Gastrocnemius medialis (tissue), 4 donors: ENCODE results near the gene FKBP4. TPM values are rescaled to one million over a fixed set of nuclear protein-coding genes. Genes with fewer than 3 reads are reported as not detected.

Experiments used
- ATAC-seq, 2 donors: fragments of 150-250 bp; one replicate each; pipeline ENCODE4 v1.9.1; 2016
- DNase-seq, 2 donors: peaks; one replicate each; pipeline ENCODE4 v3.0.0-alpha.2; 2019
- H3K27ac ChIP-seq, 4 donors: fragments of 200-600 bp; sonication (generic); 1 replicate in 1 of 4; 2 replicates in 3 of 4; pipeline ENCODE4 v1.5.1; 2016 to 2018; ENCODE audit warnings: mild to moderate bottlenecking in 2 of 4, moderate library complexity in 1 of 4
- H3K27me3 ChIP-seq, 3 donors: fragments of 200-600 bp; sonication (generic) in 2 of 3; 1 replicate in 1 of 3; 2 replicates in 2 of 3; pipeline versions ENCODE4 v1.5.1 to v1.6.0; 2016 to 2019; ENCODE audit warnings: mild to moderate bottlenecking in 1 of 3, moderate library complexity in 1 of 3
- H3K36me3 ChIP-seq, 2 donors: fragments of 200-600 bp; sonication (generic) in 1 of 2; one replicate each; pipeline ENCODE4 v1.5.1; 2017 to 2018
- H3K4me1 ChIP-seq, 2 donors: fragments of 200-600 bp; sonication (generic) in 1 of 2; one replicate each; pipeline ENCODE4 v1.5.1; 2016 to 2017; ENCODE audit warnings: mild to moderate bottlenecking in 2 of 2
- H3K4me3 ChIP-seq, 4 donors: fragments of 200-600 bp; sonication (generic) in 3 of 4; 1 replicate in 1 of 4; 2 replicates in 3 of 4; pipeline ENCODE4 v1.5.1; 2016 to 2019; ENCODE audit warnings: mild to moderate bottlenecking in 2 of 4
- H3K9me3 ChIP-seq, 3 donors: fragments of 200-600 bp; sonication (generic) in 2 of 3; 1 replicate in 1 of 3; 2 replicates in 2 of 3; pipeline ENCODE4 v1.5.1; 2016 to 2019
- CTCF ChIP-seq, 5 experiments: fragments of 450-650 bp in 3 of 5; fragments of 200-600 bp in 2 of 5; sonication (generic) in 2 of 5; IDR thresholded peaks in 4 of 5; conservative IDR thresholded peaks in 1 of 5; 1 replicate in 4 of 5; 2 replicates in 1 of 5; pipeline ENCODE4 v1.5.1; 2016 to 2019; ENCODE audit warnings: antibody characterized with exemption in 5 of 5, mild to moderate bottlenecking in 3 of 5, moderate library complexity in 3 of 5
- POLR2A ChIP-seq, 2 donors: fragments of 450-650 bp; IDR thresholded peaks; one replicate each; pipeline ENCODE4 v1.6.1; 2017; ENCODE audit warnings: antibody characterized with exemption in 2 of 2, mild to moderate bottlenecking in 2 of 2, moderate library complexity in 2 of 2
- in situ Hi-C, 4 donors: fragments of 200-750 bp; cut with MboI; loops; one replicate each; pipeline versions ENCODE4 v1.15.0 to v1.8.0; 2017; ENCODE audit warnings: low sequenced_read_pairs in 4 of 4
- intact Hi-C: fragments of 100-400 bp; cut with DNase I; formaldehyde crosslinking; loops from one replicate; pipeline ENCODE4 v1.15.1; 2023; ENCODE audit warnings: low total_unique reads
- total RNA-seq, 4 donors: library from RNA; depleted of rRNA; stranded (reverse); fragments of >200 nt; gene quantifications; one replicate each; pipeline versions ENCODE4 v1.1.0 to v1.2.3, GENCODE V29; 2016

Gene FKBP4
- total RNA-seq, 4 donors from 2014 or later, result 41.9 to 96.0 (median 53.0) TPM

DNA sequence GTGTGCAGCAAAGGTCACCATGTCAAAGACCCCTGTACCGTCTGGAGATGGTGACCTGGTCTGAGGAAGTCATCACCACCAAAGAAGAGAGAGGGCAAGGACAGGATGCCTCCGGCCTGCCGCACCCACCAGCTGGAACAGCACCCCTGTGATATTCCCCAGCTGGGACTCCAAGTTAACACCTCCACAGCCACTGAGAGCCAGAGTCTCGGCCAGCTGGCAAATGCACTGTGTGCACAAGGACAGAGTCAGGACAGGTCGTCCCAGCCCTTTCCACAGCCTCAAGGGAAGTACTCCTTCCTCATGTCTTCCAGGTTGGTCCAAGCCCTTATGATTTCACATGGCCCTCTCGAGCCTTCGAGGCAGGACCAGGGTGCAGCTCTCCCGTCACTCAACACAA is 19.3 kb upstream of the FKBP4 start:
- Histone ChIP-seq H3K27me3 (no peaks in the 10 kb centered on the region), H3K27ac (no peak overlapping the region), H3K9me3 (no peaks in the 10 kb centered on the region), H3K4me3 (no peak overlapping the region), H3K36me3 (no peaks in the 10 kb centered on the region), H3K4me1 (no peaks in the 10 kb centered on the region)
- no peak for ATAC-seq
- no peak for TF ChIP-seq CTCF (IDR thresholded peaks at IDR 0.05 in 4 of 5, conservative IDR thresholded peaks at IDR 0.05 in 1 of 5)
- TF ChIP-seq POLR2A (IDR thresholded peaks at IDR 0.05), result no peak
- intact Hi-C loops, result no loop called here
- in situ Hi-C loops, result loop anchor here in 1 of 4 donors (25.0 kb wide), 1 partner anchor 1138 kb away; the partner anchor contains the start of gene WNT5B
- DNase-seq, result no peak

- Histone ChIP-seq H3K27me3 (no peaks in the 10 kb centered on the region), H3K27ac (no peak overlapping the region), H3K36me3 (no peaks in the 10 kb centered on the region), H3K4me3 (no peak overlapping the region), H3K9me3 (no peaks in the 10 kb centered on the region), H3K4me1 (no peaks in the 10 kb centered on the region)
- in situ Hi-C loops (loop anchor here in 1 of 4 donors (25.0 kb wide), 1 partner anchor 1139 kb away; the partner anchor contains the start of gene WNT5B), intact Hi-C loops (no loop called here)
- ATAC-seq (no peak), DNase-seq (no peak)
- TF ChIP-seq CTCF (IDR thresholded peaks at IDR 0.05 in 4 of 5, conservative IDR thresholded peaks at IDR 0.05 in 1 of 5), result no peak
Measured at GRCh38 chr12:2776129-2776806, 18.5 kb upstream of the FKBP4 start.

DNA sequence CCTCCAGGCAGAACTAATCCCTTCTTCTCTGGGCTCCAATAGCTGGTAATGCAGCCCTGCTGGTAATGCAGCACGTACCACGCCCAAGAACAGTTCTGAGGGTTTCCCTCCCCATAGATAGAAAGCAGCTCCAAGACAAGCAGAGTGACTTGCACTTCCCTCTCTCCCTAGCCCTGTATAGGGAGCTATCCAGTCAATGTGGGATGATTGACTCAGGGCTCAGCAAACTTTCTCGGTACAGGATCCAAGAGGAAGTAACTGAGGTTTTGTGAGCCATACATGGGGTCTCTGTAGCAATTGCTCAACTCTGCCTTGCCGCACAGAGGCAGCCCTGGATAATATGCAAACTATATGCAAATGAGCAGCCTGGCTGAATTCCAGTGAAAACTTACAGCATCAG is 15.5 kb upstream of the FKBP4 start:
- Histone ChIP-seq H3K27ac (no peak overlapping the region), H3K27me3 (no peaks in the 10 kb centered on the region), H3K4me1 (peaks cover 4 to 7% of the 10 kb centered on the region in 2 donors), H3K36me3 (no peaks in the 10 kb centered on the region), H3K4me3 (no peak overlapping the region), H3K9me3 (no peaks in the 10 kb centered on the region)
- DNase-seq, result no peak
- no peak for TF ChIP-seq POLR2A (IDR thresholded peaks at IDR 0.05)
- TF ChIP-seq CTCF (IDR thresholded peaks at IDR 0.05 in 4 of 5, conservative IDR thresholded peaks at IDR 0.05 in 1 of 5), result no peak
- intact Hi-C loops (no loop called here), in situ Hi-C loops (loop anchor here in 1 of 4 donors (25.0 kb wide), 1 partner anchor 1142 kb away; the partner anchor contains the start of gene WNT5B)
- no peak for ATAC-seq

DNA sequence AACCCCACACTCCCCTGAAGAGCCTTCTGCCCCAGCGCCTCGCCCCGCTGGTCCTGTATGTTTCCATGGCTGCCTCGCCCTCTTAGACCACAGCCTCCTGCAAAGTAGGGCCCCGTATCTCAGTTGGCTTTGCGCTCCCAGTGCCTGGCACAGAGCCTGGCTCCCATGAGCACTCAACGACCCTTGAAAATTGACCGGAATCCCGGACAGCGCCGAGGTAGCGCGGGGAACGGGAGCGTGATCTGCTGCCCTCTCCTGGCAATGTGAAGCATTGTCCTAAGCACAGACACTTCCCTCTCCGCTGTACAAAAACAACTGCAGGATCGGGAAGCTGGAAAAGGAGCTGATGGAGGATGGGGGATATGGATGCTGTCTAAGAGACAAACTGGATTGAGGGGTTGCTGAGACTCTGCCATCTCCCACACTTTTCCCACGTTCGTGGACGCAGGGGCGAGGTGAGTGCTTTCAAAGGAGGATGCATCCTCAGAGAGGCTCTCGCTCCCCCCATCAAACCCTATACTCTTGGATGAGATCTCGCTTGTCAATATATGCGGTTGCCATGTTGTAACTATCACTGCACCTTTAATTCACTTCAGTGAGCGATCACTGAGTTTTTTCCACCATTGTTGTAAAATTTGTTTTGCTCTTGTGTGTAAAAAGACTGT is 10.7 kb upstream of the FKBP4 start:
- TF ChIP-seq CTCF (IDR thresholded peaks at IDR 0.05 in 4 of 5, conservative IDR thresholded peaks at IDR 0.05 in 1 of 5), result peak; percentile 20 to 93 (median 75)
- no peak for TF ChIP-seq POLR2A (IDR thresholded peaks at IDR 0.05)
- in situ Hi-C loops, result loop anchor here in 1 of 4 donors (25.0 kb wide), 1 partner anchor 1147 kb away; the partner anchor contains the start of gene WNT5B
- peak; percentile 89 to 95 for ATAC-seq
- peak in 1 of 2 donors; percentile 36 for DNase-seq
- H3K4me1 ChIP-seq, result peaks cover 4 to 7% of the 10 kb centered on the region in 2 donors
- no peaks in the 10 kb centered on the region for H3K36me3 ChIP-seq
- no peaks in the 10 kb centered on the region for H3K27me3 ChIP-seq
- no peak overlapping the region for H3K27ac ChIP-seq
- H3K4me3 ChIP-seq, result peak overlapping the region; percentile 36 to 54 (median 44)
- no peaks in the 10 kb centered on the region for H3K9me3 ChIP-seq
- intact Hi-C loops, result no loop called here
